ENCODE results near the gene TCF15.

The TCF15 gene

DNA sequence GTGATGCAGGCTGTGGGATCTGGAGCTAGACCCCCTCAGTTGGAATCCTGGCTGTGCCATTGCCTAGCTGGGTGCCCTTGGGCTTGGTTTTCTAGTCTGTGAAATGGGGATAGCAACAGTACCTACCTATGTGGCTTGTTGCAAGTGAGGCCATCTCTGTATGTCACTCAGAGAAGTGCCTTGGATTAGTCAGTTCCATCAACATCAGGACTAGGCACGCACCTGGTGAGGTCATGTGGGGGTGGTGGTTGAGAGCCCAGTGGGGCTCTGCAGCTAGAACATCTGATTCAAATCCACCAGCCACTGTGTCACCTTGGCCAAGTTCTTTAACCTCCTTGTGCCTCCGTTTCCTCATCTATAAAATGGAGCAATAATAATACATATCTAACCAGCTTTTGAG lies 12.5 kb downstream of the TCF15 start:
- in situ Hi-C loops (cut with HindIII; ENCODE audit: low pct_ligation_motif_present, low sequenced_read_pairs): no loop called here
- H3K27ac ChIP-seq: no peak overlapping the region
- no peaks in the 10 kb centered on the region for H3K27me3 ChIP-seq (replicated peaks)
- TF ChIP-seq, protein P1, sequence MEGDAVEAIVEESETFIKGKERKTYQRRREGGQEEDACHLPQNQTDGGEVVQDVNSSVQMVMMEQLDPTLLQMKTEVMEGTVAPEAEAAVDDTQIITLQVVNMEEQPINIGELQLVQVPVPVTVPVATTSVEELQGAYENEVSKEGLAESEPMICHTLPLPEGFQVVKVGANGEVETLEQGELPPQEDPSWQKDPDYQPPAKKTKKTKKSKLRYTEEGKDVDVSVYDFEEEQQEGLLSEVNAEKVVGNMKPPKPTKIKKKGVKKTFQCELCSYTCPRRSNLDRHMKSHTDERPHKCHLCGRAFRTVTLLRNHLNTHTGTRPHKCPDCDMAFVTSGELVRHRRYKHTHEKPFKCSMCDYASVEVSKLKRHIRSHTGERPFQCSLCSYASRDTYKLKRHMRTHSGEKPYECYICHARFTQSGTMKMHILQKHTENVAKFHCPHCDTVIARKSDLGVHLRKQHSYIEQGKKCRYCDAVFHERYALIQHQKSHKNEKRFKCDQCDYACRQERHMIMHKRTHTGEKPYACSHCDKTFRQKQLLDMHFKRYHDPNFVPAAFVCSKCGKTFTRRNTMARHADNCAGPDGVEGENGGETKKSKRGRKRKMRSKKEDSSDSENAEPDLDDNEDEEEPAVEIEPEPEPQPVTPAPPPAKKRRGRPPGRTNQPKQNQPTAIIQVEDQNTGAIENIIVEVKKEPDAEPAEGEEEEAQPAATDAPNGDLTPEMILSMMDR (IDR thresholded peaks at IDR 0.05; ENCODE audit: low read depth, low read length, missing control alignments): no peak
- no peaks in the 10 kb centered on the region for H3K36me3 ChIP-seq (replicated peaks)
- no peak overlapping the region for H3K4me3 ChIP-seq (ENCODE audit: low read depth, low read length)
- DNase-seq: no peak

DNA sequence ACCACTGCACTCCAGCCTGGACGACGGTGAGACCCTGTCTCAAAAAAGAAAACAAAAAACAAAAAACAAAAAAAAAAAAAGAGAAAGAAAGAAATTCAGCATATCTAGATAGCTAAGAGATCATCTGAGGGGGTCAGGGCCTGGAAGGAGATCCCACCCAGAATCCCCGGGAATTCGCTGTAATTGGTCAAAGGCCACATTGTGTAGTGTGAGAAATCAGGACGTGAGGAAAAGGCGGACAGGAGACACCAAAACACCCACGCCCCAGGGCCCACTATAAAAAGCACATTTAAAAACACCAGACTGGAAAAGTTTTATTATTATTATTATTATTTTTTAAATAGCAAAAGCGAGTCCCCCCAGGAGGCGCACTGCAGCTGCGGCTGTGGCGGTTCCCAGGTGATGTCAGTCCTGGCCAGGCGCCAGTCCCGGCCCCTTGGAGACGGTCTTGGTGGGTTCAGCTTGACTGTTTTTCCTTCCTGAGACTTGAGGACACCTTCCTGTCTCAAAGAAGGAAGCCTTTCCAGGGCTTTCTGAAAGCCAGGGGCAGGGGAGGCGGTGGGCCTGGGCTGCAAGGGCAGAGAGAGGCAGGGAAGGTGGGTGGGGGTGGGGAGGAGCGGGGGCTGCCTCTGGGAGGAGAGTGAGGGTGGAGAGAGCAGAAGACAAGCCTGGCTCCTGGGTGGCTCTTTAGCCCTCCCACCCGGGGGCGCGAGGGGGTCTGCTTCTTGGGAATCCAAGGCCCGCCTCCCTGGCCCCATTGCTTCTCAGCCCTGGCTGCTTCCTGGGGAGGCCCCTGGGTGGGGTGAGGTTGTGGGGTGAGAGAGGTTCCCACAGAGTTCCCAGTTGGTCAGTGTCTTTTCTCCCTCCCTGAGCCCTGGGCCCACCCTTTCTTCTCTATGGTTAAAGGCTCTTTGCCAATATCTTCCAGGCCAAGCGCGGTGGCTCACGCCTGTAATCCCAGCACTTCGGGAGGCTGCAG lies 14.5 kb downstream of the TCF15 start:
- H3K27me3 ChIP-seq (replicated peaks): no peaks in the 10 kb centered on the region
- H3K36me3 ChIP-seq (replicated peaks): no peaks in the 10 kb centered on the region
- H3K27ac ChIP-seq: no peak overlapping the region
- DNase-seq: no peak
- in situ Hi-C loops (cut with HindIII; ENCODE audit: low pct_ligation_motif_present, low sequenced_read_pairs): no loop called here
- TF ChIP-seq, protein P1 (IDR thresholded peaks at IDR 0.05; ENCODE audit: low read depth, low read length, missing control alignments): peak; percentile 4
- no peak overlapping the region for H3K4me3 ChIP-seq (ENCODE audit: low read depth, low read length)

DNA sequence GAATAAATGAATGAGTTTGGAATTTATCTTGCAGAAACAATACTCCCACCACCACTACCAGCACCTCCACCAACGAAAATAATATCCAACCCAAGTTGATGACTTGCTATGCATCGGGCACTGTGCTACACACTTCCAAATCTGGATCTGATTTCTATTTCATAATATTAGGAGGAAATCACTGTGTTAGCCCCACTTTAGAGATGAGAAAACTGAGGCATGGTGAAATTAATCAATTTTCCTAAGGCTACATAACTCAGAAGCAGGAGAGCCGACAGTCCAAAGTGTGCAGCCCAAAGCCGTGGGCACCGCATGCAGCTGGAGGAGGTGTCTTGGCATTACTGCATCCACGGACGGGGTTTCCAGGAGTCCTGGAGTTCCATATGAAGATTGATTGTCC lies 17.6 kb downstream of the TCF15 start:
- Histone ChIP-seq H3K36me3 (replicated peaks) (no peaks in the 10 kb centered on the region), H3K4me3 (ENCODE audit: low read depth, low read length) (no peak overlapping the region), H3K27ac (no peak overlapping the region), H3K27me3 (replicated peaks) (no peaks in the 10 kb centered on the region)
- in situ Hi-C loops (cut with HindIII; ENCODE audit: low pct_ligation_motif_present, low sequenced_read_pairs): no loop called here
- TF ChIP-seq, protein P1 (IDR thresholded peaks at IDR 0.05; ENCODE audit: low read depth, low read length, missing control alignments): no peak
- DNase-seq: no peak

DNA sequence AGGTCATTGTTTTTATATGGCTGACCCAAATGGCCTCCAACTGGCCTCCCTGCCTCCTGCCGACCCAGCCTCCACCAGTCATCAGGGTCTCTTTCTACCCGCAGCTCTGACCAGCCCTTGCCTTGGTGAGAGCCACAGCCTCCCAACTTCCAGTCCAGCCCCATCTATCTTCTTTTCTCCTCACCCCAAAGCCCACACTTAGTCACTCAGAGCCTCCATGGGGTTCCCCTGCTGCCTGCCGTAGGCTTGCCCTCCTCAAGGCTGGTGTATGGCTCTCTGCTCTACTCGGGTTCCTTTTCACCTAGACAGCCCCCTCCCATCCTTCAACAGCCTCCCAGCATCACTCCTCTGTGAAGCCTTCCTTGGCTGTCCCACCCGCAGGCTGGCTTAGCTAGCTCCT lies 18.2 kb downstream of the TCF15 start:
- in situ Hi-C loops (cut with HindIII; ENCODE audit: low pct_ligation_motif_present, low sequenced_read_pairs): no loop called here
- Histone ChIP-seq H3K27ac (no peak overlapping the region), H3K36me3 (replicated peaks) (no peaks in the 10 kb centered on the region), H3K4me3 (ENCODE audit: low read depth, low read length) (no peak overlapping the region), H3K27me3 (replicated peaks) (no peaks in the 10 kb centered on the region)
- no peak for DNase-seq
- TF ChIP-seq, protein P1 (IDR thresholded peaks at IDR 0.05; ENCODE audit: low read depth, low read length, missing control alignments): no peak

DNA sequence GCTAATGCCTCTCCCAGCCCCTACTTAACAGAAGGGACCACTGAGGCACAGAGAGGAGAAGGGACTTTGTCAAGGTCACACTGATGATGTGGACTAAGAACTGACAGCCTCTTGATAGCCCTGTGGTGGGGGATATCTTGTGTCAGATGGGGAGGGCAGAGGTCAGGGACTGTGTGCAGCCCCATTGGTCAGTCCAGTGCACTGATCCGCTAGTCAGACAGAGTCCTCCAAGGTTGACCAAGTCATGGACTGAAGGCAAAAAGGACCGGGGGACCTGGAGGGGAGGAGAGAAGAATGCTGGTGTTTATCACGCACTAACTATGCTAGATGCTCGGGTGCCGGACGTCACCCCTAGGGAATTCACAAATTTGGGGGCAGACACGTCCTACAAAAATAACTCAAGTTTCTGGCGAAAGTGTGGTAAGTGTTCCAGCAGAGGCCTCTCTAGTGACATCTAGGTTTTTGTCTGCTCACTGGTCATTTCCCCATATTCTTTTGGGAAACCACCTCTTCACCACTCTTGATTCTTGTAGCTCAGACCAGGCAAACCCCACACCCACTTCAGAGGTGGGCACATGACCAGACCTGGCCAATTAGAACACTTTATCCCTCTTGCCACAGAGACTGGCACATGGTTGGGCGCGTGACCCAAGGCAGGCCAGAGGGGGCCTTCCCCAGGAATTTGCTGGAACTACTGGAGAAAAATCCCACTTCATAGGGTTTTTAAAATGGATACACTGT lies 21.0 kb downstream of the TCF15 start:
- Histone ChIP-seq H3K27me3 (replicated peaks) (no peaks in the 10 kb centered on the region), H3K4me3 (ENCODE audit: low read depth, low read length) (no peak overlapping the region), H3K27ac (no peak overlapping the region), H3K36me3 (replicated peaks) (no peaks in the 10 kb centered on the region)
- TF ChIP-seq, protein P1 (IDR thresholded peaks at IDR 0.05; ENCODE audit: low read depth, low read length, missing control alignments): no peak
- in situ Hi-C loops (cut with HindIII; ENCODE audit: low pct_ligation_motif_present, low sequenced_read_pairs): no loop called here
- DNase-seq: no peak

All from brain microvascular endothelial cell (primary cell).